Measurements from ENCODE around the gene ARFRP1.

ARFRP1 gene, protein sequence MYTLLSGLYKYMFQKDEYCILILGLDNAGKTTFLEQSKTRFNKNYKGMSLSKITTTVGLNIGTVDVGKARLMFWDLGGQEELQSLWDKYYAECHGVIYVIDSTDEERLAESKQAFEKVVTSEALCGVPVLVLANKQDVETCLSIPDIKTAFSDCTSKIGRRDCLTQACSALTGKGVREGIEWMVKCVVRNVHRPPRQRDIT

DNA sequence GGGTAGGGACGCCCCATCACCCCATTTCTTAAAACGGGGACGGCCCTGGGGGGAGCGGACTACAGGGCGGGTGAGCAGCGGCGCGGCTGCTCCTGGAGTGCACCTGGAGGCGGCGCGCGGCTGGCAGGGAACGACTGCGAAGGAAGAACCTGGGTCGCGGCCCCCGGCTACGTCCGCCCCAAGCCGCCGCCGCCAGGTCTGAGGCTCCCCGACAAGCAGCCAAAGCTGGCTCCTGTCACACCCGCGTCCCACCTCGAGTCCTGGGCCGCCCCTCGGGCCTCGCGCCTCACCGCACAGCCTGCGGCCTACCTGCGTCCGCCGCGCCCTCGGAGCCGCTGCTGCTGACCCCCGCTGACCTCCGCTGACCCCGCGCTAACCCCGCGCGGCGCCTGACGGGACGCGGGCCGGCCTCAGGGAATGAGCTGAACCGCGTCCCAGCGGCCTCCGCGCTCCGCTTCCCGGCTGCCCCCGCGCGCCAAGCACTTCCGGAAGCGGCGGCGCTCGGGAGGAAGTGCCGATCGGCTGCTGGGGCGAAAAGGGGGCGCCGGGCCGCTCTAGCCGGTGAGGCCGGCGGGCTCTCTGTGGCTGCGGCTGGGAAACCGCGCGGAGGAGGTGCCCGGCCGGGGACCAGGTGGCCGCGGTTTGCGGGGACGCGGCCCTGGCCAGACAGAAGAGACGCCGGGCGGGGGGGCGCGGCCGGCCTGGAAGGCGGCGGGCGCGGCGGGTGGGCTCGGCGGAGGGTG lies at the start of gene ARFRP1, which contains the start of gene ZGPAT:
TSS of gene ARFRP1 (minus strand) at position 419 of the 743 bp plus-strand sequence. CDS start 885 bp downstream, outside the sequence.
TSS of gene ZGPAT (plus strand) at position 482 of the 743 bp plus-strand sequence. CDS start 542 bp downstream, outside the sequence.
- DNase-seq (ENCODE audit: low spot score): peak; percentile 96

DNA sequence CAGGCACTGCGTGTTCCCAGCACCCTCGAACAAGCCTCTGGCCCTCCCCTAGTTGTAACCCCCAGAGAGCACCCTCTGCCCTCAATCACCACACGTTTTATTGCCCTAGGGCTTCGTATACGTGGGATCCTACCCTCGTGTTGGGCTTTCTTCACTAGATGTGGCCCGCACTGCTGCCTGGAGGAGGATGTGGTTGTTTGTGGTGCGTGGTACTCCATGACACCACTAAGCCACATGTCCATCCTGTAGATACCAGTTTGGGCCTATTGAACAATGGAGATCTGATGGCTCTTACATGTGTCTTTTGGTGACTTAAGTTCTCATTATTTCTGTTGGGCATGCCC lies 48.8 kb upstream of the ARFRP1 start:
- DNase-seq (ENCODE audit: low spot score): no peak

DNA sequence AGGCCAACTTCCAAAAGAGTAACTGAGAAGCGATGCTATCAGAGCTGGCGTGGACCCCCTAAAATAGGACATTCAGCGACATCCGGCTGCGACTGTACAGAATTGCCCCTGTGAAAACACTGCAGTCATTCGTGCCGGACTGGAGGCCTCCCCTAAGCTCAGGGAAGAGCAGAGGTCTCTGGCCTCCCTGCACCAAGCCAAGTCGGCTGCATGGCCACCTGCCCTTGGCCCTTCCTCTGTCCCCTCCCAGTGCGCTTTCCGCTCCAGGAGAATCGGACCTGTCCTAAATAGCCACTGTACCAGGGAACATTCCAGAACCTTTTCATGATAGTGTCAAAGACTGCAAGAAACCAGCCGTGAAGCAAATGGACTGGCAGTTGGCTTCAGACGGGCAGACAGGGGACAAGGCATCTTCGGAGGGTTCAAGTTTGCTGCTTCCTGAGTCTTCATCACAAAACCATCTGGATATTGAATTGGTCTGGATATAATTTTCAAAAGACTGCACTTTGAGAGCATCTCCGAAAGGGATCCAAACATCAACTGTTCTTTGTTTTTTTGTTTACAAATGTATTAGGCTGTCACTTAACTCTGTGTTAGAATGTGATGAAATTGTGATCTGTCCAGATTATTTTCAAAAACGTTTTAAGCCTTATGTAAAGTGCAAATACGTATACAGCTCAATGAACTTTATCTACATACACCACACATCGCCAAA lies 48.3 kb upstream of the ARFRP1 start:
- DNase-seq (ENCODE audit: low spot score): no peak

- DNase-seq (ENCODE audit: low spot score): no peak
Measured at GRCh38 chr20:63754008-63754407, 46.2 kb upstream of the ARFRP1 start.

DNA sequence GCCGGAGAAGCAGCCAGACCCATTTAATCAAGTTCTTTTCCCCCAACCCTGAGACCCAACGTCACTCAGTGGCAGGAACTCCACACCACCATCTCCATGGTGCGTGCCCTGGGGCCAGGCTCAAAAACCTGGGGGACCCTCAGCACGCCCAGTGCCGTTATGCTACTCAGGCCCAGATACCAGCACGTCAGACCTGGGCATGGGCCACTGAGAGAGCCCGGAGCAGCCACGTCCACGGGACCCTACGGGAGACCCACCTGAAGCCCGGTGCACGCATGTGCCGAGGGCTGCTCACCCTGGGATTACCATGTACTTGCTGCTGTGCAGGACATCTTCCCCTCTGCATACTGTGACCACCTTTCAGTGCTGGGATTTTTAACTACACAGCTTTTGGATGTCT lies 45.6 kb upstream of the ARFRP1 start:
- DNase-seq (ENCODE audit: low spot score): no peak

GRCh38 chr20:63752411-63753101 lies 44.8 kb upstream of the ARFRP1 start:
- DNase-seq (ENCODE audit: low spot score): no peak

DNA sequence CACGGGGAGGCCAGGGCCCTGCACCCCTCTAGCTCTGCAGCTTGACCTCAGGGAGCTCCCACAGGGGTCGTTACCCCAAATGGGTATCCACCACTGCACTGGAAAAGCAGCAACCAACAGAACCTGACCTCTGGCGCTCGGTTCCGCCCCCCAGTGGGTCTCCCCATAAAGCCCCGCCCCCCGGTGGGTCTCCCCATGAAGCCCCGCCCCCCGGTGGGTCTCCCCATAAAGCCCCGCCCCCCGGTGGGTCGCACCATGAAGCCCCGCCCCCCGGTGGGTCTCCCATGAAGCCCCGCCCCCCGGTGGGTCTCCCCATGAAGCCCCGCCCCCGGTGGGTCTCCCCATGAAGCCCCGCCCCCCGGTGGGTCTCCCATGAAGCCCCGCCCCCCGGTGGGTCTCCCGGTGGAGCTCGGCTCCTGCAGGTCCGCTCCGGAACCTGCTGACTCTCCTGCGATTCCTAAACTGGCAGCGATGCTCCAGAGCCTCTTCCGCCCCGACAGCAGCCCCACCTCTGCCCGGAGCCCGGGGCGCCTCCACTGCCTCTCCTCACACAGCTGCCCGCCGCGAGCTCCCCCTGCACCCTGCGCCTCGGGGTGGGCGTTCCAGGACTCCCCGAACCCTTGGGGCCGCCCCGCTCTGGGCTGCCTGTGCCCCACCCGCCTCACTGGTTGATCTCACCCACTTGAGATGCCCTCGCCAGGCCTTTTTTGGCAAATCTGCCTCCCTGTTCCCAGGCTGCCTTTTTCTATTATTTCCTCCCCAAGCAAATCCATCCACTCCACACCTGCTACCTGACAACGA lies 43.9 kb upstream of the ARFRP1 start:
- DNase-seq (ENCODE audit: low spot score): no peak

DNA sequence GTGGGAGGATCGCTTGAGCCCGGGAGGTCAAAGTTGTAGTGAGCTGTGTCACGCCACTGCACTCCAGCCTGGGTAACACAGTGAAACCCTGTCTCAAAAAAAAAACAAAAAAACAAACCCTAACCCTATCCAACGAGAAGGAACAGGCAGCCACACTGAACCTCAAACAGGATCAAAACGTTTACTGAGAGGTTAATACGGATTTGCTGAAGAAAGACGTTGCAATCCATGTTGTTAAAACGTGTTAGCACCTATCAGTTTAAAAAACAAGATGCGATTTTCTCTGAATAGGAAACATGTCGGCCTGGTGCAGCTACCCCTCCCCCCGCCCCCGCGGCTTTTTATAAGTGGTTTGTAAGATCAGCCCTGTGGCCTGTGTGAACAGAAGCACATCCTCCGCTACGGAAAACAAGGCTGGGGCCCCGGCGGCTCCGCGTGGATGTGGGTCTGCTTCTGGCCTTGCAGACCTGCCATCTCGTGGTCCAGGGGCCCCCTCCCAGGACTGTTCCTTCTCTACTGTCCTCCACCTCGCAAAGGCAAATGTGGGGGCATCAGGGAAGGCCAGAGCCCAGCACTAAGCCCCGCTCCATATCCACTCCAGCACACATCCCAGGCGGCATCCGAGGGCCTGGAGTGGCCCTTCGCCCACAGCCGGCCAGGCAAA lies 43.2 kb upstream of the ARFRP1 start:
- DNase-seq (ENCODE audit: low spot score): no peak

DNA sequence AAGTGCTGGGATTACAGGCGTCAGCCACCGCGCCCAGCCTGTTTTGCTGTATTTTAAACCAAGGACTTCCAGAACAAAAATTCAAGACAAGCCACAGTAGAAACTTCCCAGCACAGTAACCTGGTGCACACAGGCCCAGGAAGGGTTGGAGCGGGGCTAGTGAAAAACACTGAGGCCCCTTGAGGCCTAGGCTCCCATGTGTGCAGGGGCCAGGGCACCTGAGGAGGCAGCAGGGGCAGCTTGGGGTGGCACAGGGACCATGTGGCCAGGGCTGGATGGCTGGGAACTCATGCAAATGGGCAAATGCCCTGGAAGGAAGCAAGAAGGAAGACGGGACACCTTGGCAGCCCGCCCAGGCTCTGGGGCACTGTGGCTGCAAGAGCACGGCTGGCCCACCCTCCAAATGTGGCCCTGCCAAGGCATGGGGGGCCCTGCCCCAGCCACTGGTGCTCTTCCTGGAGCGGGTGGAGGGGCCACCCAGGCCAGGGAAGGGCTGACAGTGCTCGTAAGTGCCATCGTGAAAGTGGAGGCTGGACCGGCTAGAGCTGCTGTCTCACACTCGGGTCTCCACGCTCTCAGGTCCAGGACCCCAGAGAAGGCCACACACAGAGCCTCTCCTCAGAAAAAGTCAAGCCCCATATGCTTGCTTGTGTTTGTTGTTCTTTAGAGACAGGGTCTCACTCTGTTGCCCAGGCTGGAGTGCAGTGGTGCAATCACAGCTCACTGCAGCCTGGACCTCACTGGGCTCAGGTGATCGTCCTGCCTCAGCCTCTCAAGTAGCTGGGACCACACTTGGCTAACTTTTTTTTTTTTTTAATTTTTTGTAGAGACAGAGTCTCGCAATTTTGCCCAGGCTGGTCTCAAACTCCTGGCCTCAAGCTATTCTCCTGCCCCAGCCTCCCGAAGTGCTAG lies 42.1 kb upstream of the ARFRP1 start:
- DNase-seq (ENCODE audit: low spot score): no peak

GRCh38 chr20:63748934-63749270 lies 41.1 kb upstream of the ARFRP1 start:
- DNase-seq (ENCODE audit: low spot score): no peak

GRCh38 chr20:63748070-63748933 lies 40.5 kb upstream of the ARFRP1 start:
- DNase-seq (ENCODE audit: low spot score): peak; percentile 20

DNA sequence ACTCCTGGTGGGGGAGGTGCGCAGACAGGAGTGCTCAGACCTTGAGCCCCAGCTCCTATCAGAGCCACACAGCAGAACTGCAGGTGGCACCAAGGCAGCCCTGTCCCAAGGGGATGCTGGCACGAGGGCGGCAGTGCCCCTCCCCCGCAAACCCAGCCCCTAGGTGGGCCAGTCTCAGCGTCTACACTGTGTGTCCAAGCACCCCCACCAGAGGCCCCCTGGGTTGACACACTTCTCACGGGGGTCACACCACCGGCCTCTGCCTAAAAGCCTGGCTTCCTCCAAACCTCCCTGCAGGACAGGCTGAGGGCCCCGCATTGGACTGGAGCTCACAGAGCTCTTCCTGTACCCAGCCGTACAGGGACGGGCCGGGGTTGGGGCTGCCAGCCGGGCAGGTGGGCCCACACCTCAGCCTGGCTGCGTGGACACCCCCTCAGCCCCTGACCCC lies 39.9 kb upstream of the ARFRP1 start:
- DNase-seq (ENCODE audit: low spot score): peak; percentile 14

GRCh38 chr20:63746751-63747315 lies 39.1 kb upstream of the ARFRP1 start:
- no peak for DNase-seq (ENCODE audit: low spot score)

DNA sequence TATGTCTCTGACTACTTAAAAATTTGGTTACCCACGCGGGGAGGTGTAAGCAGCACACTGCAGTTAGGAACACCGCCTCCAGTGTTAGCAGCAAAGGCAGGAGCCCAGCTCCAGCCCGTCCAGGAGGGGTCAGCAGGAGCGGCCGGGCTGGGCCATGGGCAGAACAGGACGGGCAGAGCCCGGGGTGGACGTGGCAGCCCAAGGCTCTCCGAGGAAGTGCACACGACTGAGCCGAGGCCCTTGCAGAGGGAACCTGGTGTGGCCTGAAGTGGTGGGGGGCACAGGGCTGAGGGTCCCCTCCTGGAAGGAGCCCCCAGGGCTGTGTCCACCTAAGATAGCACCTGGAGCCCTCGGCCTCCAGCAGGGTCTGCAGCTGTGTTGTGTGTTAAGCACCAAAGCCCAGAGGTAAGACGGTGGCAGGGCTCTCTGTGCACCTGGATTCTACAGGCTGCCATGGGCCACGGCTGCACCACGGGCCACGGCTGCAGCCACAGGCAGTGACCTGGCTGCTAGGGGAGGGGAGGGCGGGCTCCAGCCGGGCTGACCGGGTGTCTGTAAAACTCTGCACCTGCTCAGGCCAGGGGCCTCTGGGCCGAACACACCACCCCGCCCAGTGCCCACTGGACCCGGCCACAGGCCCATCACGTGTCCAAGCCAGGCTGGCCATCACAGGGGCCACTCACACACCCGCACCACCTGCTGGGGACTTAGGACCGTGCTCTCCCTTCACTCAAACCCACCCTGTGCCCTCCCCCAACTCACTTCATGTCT lies 38.4 kb upstream of the ARFRP1 start:
- no peak for DNase-seq (ENCODE audit: low spot score)

- no peak for DNase-seq (ENCODE audit: low spot score)
Measured at GRCh38 chr20:63745424-63745805, 37.6 kb upstream of the ARFRP1 start.

- no peak for DNase-seq (ENCODE audit: low spot score)
Measured at GRCh38 chr20:63744574-63745423, 37.0 kb upstream of the ARFRP1 start.

DNA sequence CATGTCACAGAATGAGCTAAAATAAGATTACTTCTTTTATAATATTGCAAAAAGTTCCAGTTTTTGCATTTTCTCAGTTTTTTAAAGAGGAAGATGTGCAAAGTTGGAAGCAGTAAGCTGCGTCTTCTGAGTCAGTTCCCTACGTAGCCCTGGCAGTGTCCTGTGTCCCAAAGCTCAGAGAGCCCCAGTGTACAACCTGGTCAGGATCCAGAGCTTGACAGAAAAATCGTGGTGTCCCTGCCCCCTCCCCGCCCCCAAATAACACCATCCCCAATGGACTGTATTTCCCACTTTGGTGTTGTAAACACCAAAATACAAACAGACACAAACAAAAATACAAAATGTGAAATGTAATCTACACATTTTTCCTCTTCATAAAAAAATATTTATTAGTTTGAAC lies 36.4 kb upstream of the ARFRP1 start:
- DNase-seq (ENCODE audit: low spot score): no peak

Measured in AG20443 (cell line).